Body of pancreas (tissue), 4 donors: Measurements from ENCODE around the gene USP16. TPM values are rescaled to one million over a fixed set of nuclear protein-coding genes. Genes with fewer than 3 reads are reported as not detected.
A peak's percentile ranks its signal among the peaks of the same experiment; 100 is the strongest.
"Not testable (repeated sequence)": the region's sequence is repeated elsewhere in the genome, so short reads cannot be mapped to it uniquely, and the experiment has no call there.

Source experiments
- ATAC-seq: fragments of 150-250 bp; one replicate; pipeline ENCODE4 v1.9.1; 2016
- DNase-seq, 4 donors: peaks; one replicate each; pipeline ENCODE4 v3.0.0-alpha.2; 2019
- H3K27ac ChIP-seq, 4 donors: fragments of 200-600 bp; sonication (generic); 1 replicate in 3 of 4; 2 replicates in 1 of 4; pipeline versions ENCODE4 v1.5.1 to v1.6.1; 2016 to 2019; ENCODE audit warnings: mild to moderate bottlenecking in 1 of 4, mixed read lengths in 1 of 4, moderate library complexity in 1 of 4
- H3K27me3 ChIP-seq, 2 donors: fragments of 200-600 bp; sonication (generic); one replicate each; pipeline ENCODE4 v1.6.0; 2016; ENCODE audit warnings: mild to moderate bottlenecking in 1 of 2
- H3K36me3 ChIP-seq, 2 donors: fragments of 200-600 bp; sonication (generic); replicated peaks in 1 of 2; 2 replicates each; pipeline ENCODE4 v1.5.1; 2016; ENCODE audit warnings: low read depth in 2 of 2; ENCODE audit not compliant: insufficient read depth in 1 of 2
- H3K4me1 ChIP-seq: fragments of 200-600 bp; sonication (generic); one replicate; pipeline ENCODE4 v1.6.0; 2016
- H3K4me3 ChIP-seq, 2 donors: fragments of 200-600 bp; sonication (generic); 1 replicate in 1 of 2; 2 replicates in 1 of 2; pipeline ENCODE4 v1.5.1; 2016 to 2019
- H3K9me3 ChIP-seq, 3 donors: fragments of 200-600 bp; sonication (generic); 1 replicate in 2 of 3; 2 replicates in 1 of 3; pipeline ENCODE4 v1.5.1; 2016
- CTCF ChIP-seq, 7 experiments: fragments of 450-650 bp in 4 of 7; fragments of 200-600 bp in 3 of 7; sonication (generic) in 3 of 7; IDR thresholded peaks; one replicate each; pipeline ENCODE4 v1.5.1; 2016 to 2019; ENCODE audit warnings: antibody characterized with exemption in 7 of 7
- POLR2A ChIP-seq, 3 donors: fragments of 450-650 bp; IDR thresholded peaks; one replicate each; pipeline ENCODE4 v1.6.1; 2016; ENCODE audit warnings: antibody characterized with exemption in 3 of 3, mild to moderate bottlenecking in 2 of 3
- WGBS, 2 donors: methylation state at CpG; one replicate each; pipeline ENCODE4 v1.1.5; 2017; 5-methylcytosine and 5-hydroxymethylcytosine counted together
- intact Hi-C: fragments of 100-400 bp; cut with DNase I; formaldehyde crosslinking; loops from one replicate; pipeline ENCODE4 v1.15.1; 2023
- total RNA-seq, 2 donors: library from RNA; depleted of rRNA; stranded (reverse); fragments of >200 nt; gene quantifications; one replicate each; pipeline ENCODE4 v1.1.0, GENCODE V29; 2016

Gene USP16
- total RNA-seq, 2 donors from 2014 or later = 17.5 to 24.1 TPM

GRCh38 chr21:29074783-29075182 is 50.3 kb downstream of the USP16 start:
- H3K27me3 ChIP-seq = no peaks in the 10 kb centered on the region
- DNase-seq (no peak), ATAC-seq (no peak)
- H3K4me1 ChIP-seq = peaks cover 31% of the 10 kb centered on the region
- H3K36me3 ChIP-seq = no peaks in the 10 kb centered on the region
- WGBS, 2 donors = 92 to 93% methylated on average over 4 of the region's 4 CpGs
- TF ChIP-seq POLR2A (IDR thresholded peaks at IDR 0.05) (no peak), CTCF (IDR thresholded peaks at IDR 0.05) (no peak)
- no peak overlapping the region for H3K4me3 ChIP-seq
- H3K9me3 ChIP-seq = no peaks in the 10 kb centered on the region
- intact Hi-C loops = no loop called here
- no peak overlapping the region for H3K27ac ChIP-seq

- no peaks in the 10 kb centered on the region for H3K27me3 ChIP-seq
- no peak for DNase-seq
- H3K27ac ChIP-seq = peak overlapping the region in 3 of 4 donors; percentile 90 to 95 (median 92)
- intact Hi-C loops = no loop called here
- H3K36me3 ChIP-seq = no peaks in the 10 kb centered on the region
- H3K9me3 ChIP-seq = no peaks in the 10 kb centered on the region
- ATAC-seq = no peak
- H3K4me3 ChIP-seq = no peak overlapping the region
- H3K4me1 ChIP-seq = peaks cover 35% of the 10 kb centered on the region
- TF ChIP-seq POLR2A (IDR thresholded peaks at IDR 0.05) (no peak), CTCF (IDR thresholded peaks at IDR 0.05) (no peak)
- WGBS, 2 donors = 95 to 99% methylated on average over 9 of the region's 9 CpGs
Measured at GRCh38 chr21:29075706-29076466, 51.4 kb downstream of the USP16 start.

GRCh38 chr21:29076731-29077640 is 52.5 kb downstream of the USP16 start:
- H3K4me1 ChIP-seq = peaks cover 24% of the 10 kb centered on the region
- peak overlapping the region; percentile 80 to 95 (median 91) for H3K27ac ChIP-seq
- TF ChIP-seq CTCF (IDR thresholded peaks at IDR 0.05) (peak in 1 of 7 experiments; percentile 14), POLR2A (IDR thresholded peaks at IDR 0.05) (peak; percentile 44 to 93 (median 81))
- DNase-seq (peak; percentile 80 to 90 (median 86)), ATAC-seq (peak; percentile 2)
- H3K9me3 ChIP-seq, H3K36me3 ChIP-seq, intact Hi-C loops, H3K27me3 ChIP-seq: not testable (repeated sequence)
- 28 to 29% methylated on average over 20 to 50 of the region's 50 CpGs for WGBS, 2 donors
- H3K4me3 ChIP-seq = peak overlapping the region; percentile 20 to 35

- Histone ChIP-seq H3K9me3 (no peaks in the 10 kb centered on the region), H3K4me1 (peaks cover 17% of the 10 kb centered on the region), H3K27ac (peak overlapping the region; percentile 80 to 95 (median 91)), H3K36me3 (no peaks in the 10 kb centered on the region), H3K4me3 (peak overlapping the region; percentile 20 to 35), H3K27me3 (no peaks in the 10 kb centered on the region)
- no peak for TF ChIP-seq POLR2A (IDR thresholded peaks at IDR 0.05)
- TF ChIP-seq CTCF (IDR thresholded peaks at IDR 0.05) = no peak
- no peak for ATAC-seq
- DNase-seq = peak in 3 of 4 donors; percentile 34 to 49 (median 35)
- intact Hi-C loops = no loop called here
- 28 to 45% methylated on average over 6 of the region's 6 CpGs for WGBS, 2 donors
Measured at GRCh38 chr21:29077651-29078090, 53.2 kb downstream of the USP16 start.
